Parathyroid adenoma (tissue), 2 donors: ENCODE results near the gene ZNF552.
A peak's percentile ranks its signal among the peaks of the same experiment; 100 is the strongest.

Source experiments
- H2AFZ ChIP-seq: fragments of 300-600 bp; sonication (generic); one replicate; pipeline ENCODE4 v1.7.0; 2017; ENCODE audit warnings: antibody characterized with exemption, mild to moderate bottlenecking
- H3K27ac ChIP-seq: fragments of 300-600 bp; sonication (generic); one replicate; pipeline ENCODE4 v1.7.0; 2017
- H3K27me3 ChIP-seq: fragments of 300-600 bp; sonication (generic); one replicate; pipeline ENCODE4 v1.7.0; 2017; ENCODE audit warnings: low read length; ENCODE audit not compliant: control insufficient read depth, insufficient read depth
- H3K36me3 ChIP-seq: fragments of 300-600 bp; sonication (generic); one replicate; pipeline ENCODE4 v1.7.0; 2017; ENCODE audit warnings: low read length; ENCODE audit not compliant: control insufficient read depth, insufficient read depth
- H3K4me1 ChIP-seq: fragments of 300-600 bp; sonication (generic); one replicate; pipeline ENCODE4 v1.7.0; 2017; ENCODE audit warnings: control low read depth
- H3K4me2 ChIP-seq: fragments of 300-600 bp; sonication (generic); one replicate; pipeline ENCODE4 v1.7.0; 2017; ENCODE audit warnings: low read length
- H3K4me3 ChIP-seq: fragments of 300-600 bp; sonication (generic); one replicate; pipeline ENCODE4 v1.7.0; 2017; ENCODE audit warnings: low read depth, low read length
- H3K79me2 ChIP-seq: fragments of 300-600 bp; sonication (generic); one replicate; pipeline ENCODE4 v1.7.0; 2017; ENCODE audit warnings: control low read depth
- H3K9ac ChIP-seq: fragments of 300-600 bp; sonication (generic); one replicate; pipeline ENCODE4 v1.7.0; 2017; ENCODE audit warnings: mild to moderate bottlenecking
- H3K9me3 ChIP-seq: fragments of 300-600 bp; sonication (generic); one replicate; pipeline ENCODE4 v1.7.0; 2017; ENCODE audit warnings: low read length; ENCODE audit not compliant: control insufficient read depth
- TF ChIP-seq, protein P1 (sequence below): fragments of 300-600 bp; sonication (generic); IDR thresholded peaks from one replicate; pipeline ENCODE4 v1.7.0; 2017; ENCODE audit warnings: antibody characterized with exemption, mild to moderate bottlenecking
- donor health status: primary hyperparathyroidism.

The ZNF552 gene

DNA sequence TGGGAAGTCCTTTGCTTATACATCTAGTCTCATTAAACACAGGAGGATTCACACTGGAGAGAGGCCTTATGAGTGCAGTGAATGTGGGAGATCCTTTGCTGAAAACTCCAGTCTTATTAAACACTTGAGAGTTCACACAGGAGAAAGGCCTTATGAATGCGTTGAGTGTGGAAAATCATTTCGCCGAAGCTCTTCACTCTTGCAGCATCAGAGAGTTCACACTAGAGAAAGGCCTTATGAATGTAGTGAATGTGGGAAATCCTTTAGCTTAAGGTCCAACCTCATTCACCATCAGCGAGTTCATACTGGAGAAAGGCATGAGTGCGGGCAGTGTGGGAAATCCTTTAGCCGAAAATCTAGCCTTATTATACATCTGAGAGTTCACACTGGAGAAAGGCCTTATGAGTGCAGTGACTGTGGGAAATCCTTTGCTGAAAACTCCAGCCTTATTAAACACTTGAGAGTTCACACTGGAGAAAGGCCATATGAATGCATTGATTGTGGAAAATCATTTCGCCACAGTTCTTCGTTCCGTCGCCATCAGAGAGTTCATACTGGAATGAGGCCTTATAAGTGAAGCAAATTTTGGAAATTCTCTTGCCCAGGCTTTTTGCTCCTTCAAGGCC, 35.4 kb downstream of the ZNF552 start:
- H3K79me2 ChIP-seq = peaks cover 69% of the 10 kb centered on the region
- no peak overlapping the region for H3K9ac ChIP-seq
- no peak overlapping the region for H3K4me3 ChIP-seq
- H3K27ac ChIP-seq = no peak overlapping the region
- H3K4me2 ChIP-seq = no peak overlapping the region
- H2AFZ ChIP-seq = no peak overlapping the region
- no peaks in the 10 kb centered on the region for H3K9me3 ChIP-seq
- no peaks in the 10 kb centered on the region for H3K27me3 ChIP-seq
- H3K4me1 ChIP-seq = no peaks in the 10 kb centered on the region
- no peaks in the 10 kb centered on the region for H3K36me3 ChIP-seq
- TF ChIP-seq, protein P1, sequence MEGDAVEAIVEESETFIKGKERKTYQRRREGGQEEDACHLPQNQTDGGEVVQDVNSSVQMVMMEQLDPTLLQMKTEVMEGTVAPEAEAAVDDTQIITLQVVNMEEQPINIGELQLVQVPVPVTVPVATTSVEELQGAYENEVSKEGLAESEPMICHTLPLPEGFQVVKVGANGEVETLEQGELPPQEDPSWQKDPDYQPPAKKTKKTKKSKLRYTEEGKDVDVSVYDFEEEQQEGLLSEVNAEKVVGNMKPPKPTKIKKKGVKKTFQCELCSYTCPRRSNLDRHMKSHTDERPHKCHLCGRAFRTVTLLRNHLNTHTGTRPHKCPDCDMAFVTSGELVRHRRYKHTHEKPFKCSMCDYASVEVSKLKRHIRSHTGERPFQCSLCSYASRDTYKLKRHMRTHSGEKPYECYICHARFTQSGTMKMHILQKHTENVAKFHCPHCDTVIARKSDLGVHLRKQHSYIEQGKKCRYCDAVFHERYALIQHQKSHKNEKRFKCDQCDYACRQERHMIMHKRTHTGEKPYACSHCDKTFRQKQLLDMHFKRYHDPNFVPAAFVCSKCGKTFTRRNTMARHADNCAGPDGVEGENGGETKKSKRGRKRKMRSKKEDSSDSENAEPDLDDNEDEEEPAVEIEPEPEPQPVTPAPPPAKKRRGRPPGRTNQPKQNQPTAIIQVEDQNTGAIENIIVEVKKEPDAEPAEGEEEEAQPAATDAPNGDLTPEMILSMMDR = no peak

DNA sequence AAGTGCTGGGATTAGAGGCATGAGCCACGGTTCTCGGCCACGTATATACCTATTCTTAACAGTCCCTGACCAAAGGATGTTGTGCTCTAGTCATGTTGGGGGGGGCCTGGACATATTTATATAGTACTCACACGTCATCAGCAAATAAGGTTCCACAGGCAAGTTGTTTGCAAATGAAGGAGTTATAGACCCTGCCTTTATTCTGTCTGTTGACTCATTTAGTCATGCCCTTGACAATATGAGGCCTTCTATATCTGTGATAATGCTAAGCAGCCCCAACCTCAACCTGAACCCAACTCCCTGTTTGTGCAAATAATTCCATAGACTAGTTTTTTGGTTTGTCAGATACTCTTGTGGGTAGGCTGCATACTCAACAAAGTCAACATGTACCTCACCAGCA, 36.4 kb downstream of the ZNF552 start:
- no peaks in the 10 kb centered on the region for H3K9me3 ChIP-seq
- H3K79me2 ChIP-seq = peaks cover 69% of the 10 kb centered on the region
- no peak overlapping the region for H3K27ac ChIP-seq
- TF ChIP-seq, protein P1 = no peak
- H3K9ac ChIP-seq = no peak overlapping the region
- H3K27me3 ChIP-seq = no peaks in the 10 kb centered on the region
- H3K4me3 ChIP-seq = no peak overlapping the region
- no peak overlapping the region for H3K4me2 ChIP-seq
- no peaks in the 10 kb centered on the region for H3K36me3 ChIP-seq
- H3K4me1 ChIP-seq = no peaks in the 10 kb centered on the region
- no peak overlapping the region for H2AFZ ChIP-seq

DNA sequence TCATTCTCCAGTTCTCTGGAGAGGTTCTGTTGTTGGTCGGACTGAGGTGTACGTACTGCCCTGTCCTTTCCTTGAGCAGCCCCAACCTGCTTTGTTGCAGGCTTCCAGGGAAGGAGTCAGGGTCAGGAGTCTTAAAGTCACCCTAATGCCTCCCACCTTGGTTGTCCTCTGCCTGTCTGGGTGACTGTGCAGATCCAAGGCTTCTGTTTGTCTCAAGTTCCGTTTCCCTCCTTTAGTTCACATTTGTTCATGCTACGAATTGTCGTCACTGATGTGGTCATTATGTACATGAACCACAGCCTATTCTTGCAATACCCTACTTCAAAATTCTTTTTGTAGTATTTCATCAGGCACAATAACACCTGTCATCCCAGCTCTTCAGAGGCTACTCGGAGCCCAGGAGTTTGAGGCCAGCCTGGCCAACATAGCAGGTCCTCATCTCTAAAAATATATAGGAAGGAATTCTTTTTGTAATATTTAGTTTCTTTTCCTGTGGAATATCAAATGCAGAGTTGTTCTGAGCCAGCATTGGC, 37.9 kb downstream of the ZNF552 start:
- Histone ChIP-seq H3K4me2 (no peak overlapping the region), H3K4me1 (no peaks in the 10 kb centered on the region), H3K27me3 (no peaks in the 10 kb centered on the region), H3K79me2 (peaks cover 74% of the 10 kb centered on the region), H3K36me3 (no peaks in the 10 kb centered on the region), H2AFZ (no peak overlapping the region), H3K4me3 (no peak overlapping the region), H3K27ac (no peak overlapping the region), H3K9ac (no peak overlapping the region), H3K9me3 (no peaks in the 10 kb centered on the region)
- TF ChIP-seq, protein P1 = no peak

DNA sequence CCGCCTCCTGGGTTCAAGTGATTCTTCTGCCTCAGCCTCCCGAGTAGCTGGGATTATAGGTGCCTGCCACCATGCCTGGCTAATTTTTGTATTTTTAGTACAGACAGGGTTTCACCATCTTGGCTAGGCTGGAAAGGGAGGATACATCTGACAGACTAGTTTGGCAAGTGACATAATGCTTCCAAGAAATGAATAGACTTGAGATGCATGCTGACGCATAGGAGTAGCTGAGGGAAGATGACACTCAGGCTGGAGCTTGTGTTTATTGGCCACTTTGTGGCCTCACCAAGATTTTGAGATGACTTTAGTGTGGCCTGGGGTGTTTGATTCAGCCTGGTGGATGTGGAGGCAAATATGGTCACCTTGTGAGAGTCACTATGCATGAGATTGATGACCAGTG, 41.2 kb downstream of the ZNF552 start:
- Histone ChIP-seq H2AFZ (no peak overlapping the region), H3K27ac (no peak overlapping the region), H3K4me2 (no peak overlapping the region), H3K27me3 (no peaks in the 10 kb centered on the region), H3K36me3 (no peaks in the 10 kb centered on the region), H3K9me3 (no peaks in the 10 kb centered on the region), H3K4me1 (peaks cover 5% of the 10 kb centered on the region), H3K4me3 (no peak overlapping the region), H3K9ac (no peak overlapping the region), H3K79me2 (peaks cover 67% of the 10 kb centered on the region)
- TF ChIP-seq, protein P1 = no peak

DNA sequence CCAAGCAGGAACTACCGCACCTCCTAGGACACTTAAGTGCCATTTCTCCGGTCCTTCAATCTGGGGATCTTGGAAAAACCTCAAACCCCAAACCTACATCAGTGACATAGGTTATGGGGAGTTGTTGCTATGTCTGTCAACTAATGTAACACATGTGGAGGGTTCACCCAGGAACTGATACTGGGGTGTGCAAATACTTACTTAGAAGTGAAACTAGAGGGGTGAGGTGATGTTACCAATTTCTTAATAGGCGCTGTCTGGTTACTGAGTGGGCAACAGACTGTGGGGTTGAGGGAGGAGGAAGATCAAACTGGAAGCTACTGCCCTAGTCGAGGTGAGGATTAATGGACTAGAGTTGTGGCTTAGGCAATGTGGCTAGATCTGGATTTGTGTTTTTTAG, 43.3 kb downstream of the ZNF552 start:
- no peaks in the 10 kb centered on the region for H3K36me3 ChIP-seq
- no peaks in the 10 kb centered on the region for H3K9me3 ChIP-seq
- H2AFZ ChIP-seq = no peak overlapping the region
- no peaks in the 10 kb centered on the region for H3K27me3 ChIP-seq
- H3K27ac ChIP-seq = no peak overlapping the region
- H3K9ac ChIP-seq = no peak overlapping the region
- H3K4me2 ChIP-seq = no peak overlapping the region
- H3K4me1 ChIP-seq = peaks cover 5% of the 10 kb centered on the region
- TF ChIP-seq, protein P1 = no peak
- peak overlapping the region; percentile 5 for H3K4me3 ChIP-seq
- peaks cover 61% of the 10 kb centered on the region for H3K79me2 ChIP-seq
